Endothelial cell of umbilical vein (primary cell): ENCODE data around the gene PLB1. TPM values are rescaled to one million over a fixed set of nuclear protein-coding genes. Genes with fewer than 3 reads are reported as not detected.

Source experiments
- BruUV-seq: library from RNA; stranded (reverse); fragments of 400-500 nt; replicated peaks from 2 replicates; lab custom pipeline; 2021; lab: Mats Ljungman, UMichigan
- CTCF ChIA-PET: fragments of 300-600, 350-600 bp; sonication (Branson Sonifier 250); formaldehyde crosslinking; loops from one replicate; lab custom pipeline; 2021; ENCODE audit warnings: antibody characterized with exemption, inconsistent platforms; lab: Charles Lee
- POLR2A ChIA-PET: fragments of 300-600, 350-600 bp; sonication (Branson Sonifier 250); formaldehyde crosslinking; loops from one replicate; lab custom pipeline; 2021; ENCODE audit warnings: antibody characterized with exemption, inconsistent platforms; lab: Charles Lee
- DNase-seq: peaks from one replicate; pipeline ENCODE4 v3.0.0-alpha.2; 2011; ENCODE audit warnings: low read depth, low spot score
- FAIRE-seq: peaks from 2 replicates; lab custom pipeline; 2011; peaks lifted over from hg19 to GRCh38; lab: Jason Lieb, UNC
- H2AFZ ChIP-seq: 2 replicates; pipeline ENCODE4 v1.6.0; 2012; ENCODE audit warnings: low read depth, low read length, control low read depth, inconsistent platforms
- H3K27ac ChIP-seq: 2 replicates; pipeline ENCODE4 v1.5.1; 2011; ENCODE audit warnings: low read depth, mild to moderate bottlenecking, control low read depth, low read length, moderate library complexity; ENCODE audit not compliant: insufficient read depth
- H3K27me3 ChIP-seq, 2 experiments: 2 replicates each; pipeline versions ENCODE4 v1.6.0 to v1.6.1; 2011; ENCODE audit warnings: low read length in 2 of 2, mixed read lengths in 1 of 2; ENCODE audit not compliant: control insufficient read depth in 2 of 2, insufficient read depth in 2 of 2
- H3K36me3 ChIP-seq, 2 experiments: 2 replicates in 1 of 2; 3 replicates in 1 of 2; pipeline ENCODE4 v1.5.1; 2011; ENCODE audit warnings: low read length in 2 of 2, mild to moderate bottlenecking in 1 of 2, moderate library complexity in 1 of 2; ENCODE audit not compliant: control insufficient read depth in 2 of 2, insufficient read depth in 2 of 2; ENCODE audit errors: extremely low read depth in 1 of 2
- H3K4me1 ChIP-seq: 3 replicates; pipeline ENCODE4 v1.5.1; 2011; ENCODE audit warnings: mild to moderate bottlenecking, low read length; ENCODE audit not compliant: control insufficient read depth, insufficient read depth; ENCODE audit errors: extremely low read depth
- H3K4me2 ChIP-seq: 2 replicates; pipeline ENCODE4 v1.6.1; 2011; ENCODE audit warnings: low read length, control low read depth, mixed read lengths; ENCODE audit not compliant: insufficient read depth
- H3K4me3 ChIP-seq, 3 experiments: fragments of 200-600 bp in 1 of 3; sonication (generic), shearing (Covaris generic) in 1 of 3; replicated peaks in 1 of 3; 2 replicates each; pipeline ENCODE4 v1.5.1; 2011 to 2016; ENCODE audit warnings: control low read depth in 3 of 3, low read length in 3 of 3, mild to moderate bottlenecking in 2 of 3, inconsistent platforms in 1 of 3, low read depth in 1 of 3, moderate library complexity in 1 of 3; ENCODE audit not compliant: insufficient read depth in 1 of 3
- H3K79me2 ChIP-seq: 2 replicates; pipeline ENCODE4 v1.6.0; 2012; ENCODE audit warnings: low read length, inconsistent platforms; ENCODE audit not compliant: control insufficient read depth, insufficient read depth
- H3K9ac ChIP-seq: replicated peaks from 2 replicates; pipeline ENCODE3; 2011; ENCODE audit warnings: low read length, control low read depth; ENCODE audit not compliant: insufficient read depth; ENCODE audit errors: extremely low read depth
- H3K9me1 ChIP-seq: replicated peaks from 3 replicates; pipeline ENCODE4 v1.6.0; 2011; ENCODE audit warnings: mild to moderate bottlenecking, low read length; ENCODE audit not compliant: control insufficient read depth, insufficient read depth; ENCODE audit errors: extremely low read depth
- H3K9me3 ChIP-seq: replicated peaks from 2 replicates; pipeline ENCODE4 v1.5.1; 2012; ENCODE audit warnings: low read length, inconsistent platforms; ENCODE audit not compliant: control insufficient read depth, insufficient read depth
- H4K20me1 ChIP-seq: replicated peaks from 2 replicates; pipeline ENCODE3; 2011; ENCODE audit warnings: mild to moderate bottlenecking, low read length; ENCODE audit not compliant: control insufficient read depth, insufficient read depth; ENCODE audit errors: extremely low read depth
- CTCF ChIP-seq, 2 donors: IDR thresholded peaks; 1 replicate in 1 of 2; 2 replicates in 1 of 2; pipeline ENCODE4 v1.5.1; 2011; ENCODE audit warnings: low read length in 2 of 2, mild to moderate bottlenecking in 2 of 2, moderate library complexity in 2 of 2, control low read depth in 1 of 2, inconsistent platforms in 1 of 2, low read depth in 1 of 2; ENCODE audit not compliant: insufficient read depth in 1 of 2; ENCODE audit errors: extremely low read depth in 1 of 2
- EZH2 ChIP-seq: IDR thresholded peaks from 2 replicates; pipeline ENCODE4 v1.6.1; 2012; ENCODE audit warnings: borderline replicate concordance, low read depth, mild to moderate bottlenecking, moderate library complexity, low read length, inconsistent platforms; ENCODE audit not compliant: severe bottlenecking
- FOS ChIP-seq: IDR thresholded peaks from 2 replicates; pipeline ENCODE4 v1.6.1; 2011; ENCODE audit warnings: mild to moderate bottlenecking, low read length, moderate library complexity, borderline replicate concordance; ENCODE audit not compliant: insufficient read depth
- GATA2 ChIP-seq: IDR thresholded peaks from 2 replicates; pipeline ENCODE4 v1.7.0; 2011; ENCODE audit warnings: low read depth, mild to moderate bottlenecking, moderate library complexity, mixed read lengths, low read length; ENCODE audit not compliant: insufficient read length, insufficient read depth
- JUN ChIP-seq: IDR thresholded peaks from 2 replicates; pipeline ENCODE4 v1.6.1; 2011; ENCODE audit warnings: borderline replicate concordance, low read depth; ENCODE audit not compliant: insufficient read length, insufficient read depth
- MAX ChIP-seq: IDR thresholded peaks from 2 replicates; pipeline ENCODE4 v1.6.1; 2011; ENCODE audit not compliant: insufficient read depth, insufficient read length
- MYC ChIP-seq: IDR thresholded peaks from one replicate; pipeline ENCODE4 v1.6.1; 2011; ENCODE audit warnings: mild to moderate bottlenecking, low read depth, low read length
- POLR2A ChIP-seq: IDR thresholded peaks from 2 replicates; pipeline ENCODE4 v1.6.1; 2012; ENCODE audit warnings: low read depth, mild to moderate bottlenecking, control low read depth, low read length
- POLR2AphosphoS5 ChIP-seq: IDR thresholded peaks from 2 replicates; pipeline ENCODE4 v1.6.1; 2012; ENCODE audit warnings: low read depth, mild to moderate bottlenecking, control low read depth, low read length, moderate library complexity; ENCODE audit not compliant: insufficient read depth
- dilution Hi-C: fragments of 300-500 bp; cut with MboI; formaldehyde crosslinking; loops from one replicate; pipeline ENCODE4 v1.15.0; 2019; ENCODE audit warnings: low sequenced_read_pairs; ENCODE audit not compliant: extremely low pct_ligation_motif_present
- intact Hi-C: fragments of 100-400 bp; cut with micrococcal nuclease; formaldehyde crosslinking; loops from one replicate; pipeline ENCODE4 v1.10.0; 2022
- polyA plus RNA-seq, 4 experiments: library from polyadenylated mRNA; depleted of rRNA in 3 of 4; stranded (reverse) in 3 of 4; unstranded in 1 of 4; fragments of >200 nt; gene quantifications; 2 replicates each; pipeline versions ENCODE4 v1.2.1 to v1.2.3, GENCODE V29; 2011 to 2012; ENCODE audit warnings: missing spikeins in 1 of 4
- total RNA-seq: library from RNA; stranded (reverse); gene quantifications from 2 replicates; pipeline ENCODE4 v1.2.3, GENCODE V29; 2021

Gene PLB1
- total and polyA plus RNA-seq, 2 donors (not counting 3 experiments of a cell fraction or from before 2014, with no cell fraction given), result 0.75 to 0.80 TPM

DNA sequence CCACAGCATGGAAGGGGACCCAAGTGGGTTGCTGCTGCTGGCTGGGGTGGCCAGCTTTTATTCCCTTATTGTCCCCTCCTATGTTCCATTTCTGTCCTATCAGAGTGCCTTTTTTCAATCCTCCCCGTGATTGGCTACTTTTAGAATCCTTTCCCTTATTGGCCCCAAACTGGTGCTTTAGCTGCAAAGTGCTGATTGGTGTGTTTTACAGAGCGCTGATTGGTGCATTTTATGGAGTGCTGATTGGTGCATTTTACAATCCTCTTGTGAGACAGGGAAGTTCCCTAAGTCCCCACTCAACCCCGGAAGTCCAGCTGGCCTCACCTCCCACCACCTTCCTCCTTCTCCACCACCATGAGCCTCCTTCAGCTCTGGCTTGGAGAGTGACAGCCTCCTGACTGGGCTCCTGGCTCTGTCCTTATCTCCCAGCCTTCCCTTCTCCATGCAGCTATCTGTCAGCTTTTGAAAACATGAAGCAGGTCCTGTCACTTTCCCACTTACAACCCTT lies 20.7 kb upstream of the PLB1 start:
- H3K4me1 ChIP-seq, result peaks cover 3% of the 10 kb centered on the region
- no peak overlapping the region for H2AFZ ChIP-seq
- no peaks in the 10 kb centered on the region for H3K9me1 ChIP-seq
- no peak for DNase-seq
- H3K79me2 ChIP-seq, result no peaks in the 10 kb centered on the region
- H4K20me1 ChIP-seq, result no peaks in the 10 kb centered on the region
- H3K9ac ChIP-seq, result no peak overlapping the region
- no peak overlapping the region for H3K27ac ChIP-seq
- H3K27me3 ChIP-seq, result no peaks in the 10 kb centered on the region
- no peaks in the 10 kb centered on the region for H3K36me3 ChIP-seq
- POLR2A ChIA-PET, result no interaction called here
- CTCF ChIA-PET, result interaction anchor here (1.0 to 1.4 kb wide), 2 partner anchors 13 to 23 kb away, joined by 3 read pairs; no protein-coding TSS in a partner anchor
- TF ChIP-seq EZH2, result no peak
- TF ChIP-seq GATA2, result no peak
- no peak for TF ChIP-seq POLR2AphosphoS5
- no peak for TF ChIP-seq MYC
- no peak for TF ChIP-seq CTCF (IDR thresholded peaks at IDR 0.05; ENCODE audit: extremely low read depth in 1 of 2, insufficient read depth in 1 of 2, low read depth in 1 of 2, low read length in 2 of 2)
- TF ChIP-seq POLR2A, result no peak
- TF ChIP-seq MAX, result no peak
- TF ChIP-seq FOS, result no peak
- no peak for TF ChIP-seq JUN
- intact Hi-C loops (no loop called here), dilution Hi-C loops (no loop called here)
- H3K4me3 ChIP-seq, result no peak overlapping the region
- FAIRE-seq, result no peak
- BruUV-seq, result no TSS peak
- H3K4me2 ChIP-seq, result no peak overlapping the region
- H3K9me3 ChIP-seq, result no peaks in the 10 kb centered on the region
